ENCODE results near the gene KCNC1. TPM values are rescaled to one million over a fixed set of nuclear protein-coding genes. Genes with fewer than 3 reads are reported as not detected.

KCNC1 gene
- total RNA-seq, 5 donors from 2014 or later (not counting 1 experiment from before 2014, with no cell fraction given): not detected

GRCh38 chr11:17764446-17765218 is 30.1 kb downstream of the KCNC1 start:
- H3K36me3 ChIP-seq (ENCODE audit: control insufficient read depth in 2 of 2, extremely low read depth in 1 of 2, insufficient read depth in 1 of 2, low read length in 1 of 2): no peaks in the 10 kb centered on the region
- ChIA-PET POLR2A (no interaction called here), CTCF (no interaction called here)
- no peaks in the 10 kb centered on the region for H3K9me3 ChIP-seq
- H3K27me3 Mint-ChIP-seq: peaks cover 6 to 9% of the 10 kb centered on the region in 2 donors
- H3K4me1 Mint-ChIP-seq: no peaks in the 10 kb centered on the region
- no peak overlapping the region for H3K27ac ChIP-seq (ENCODE audit: low read length)
- 79% methylated on average over 15 of the region's 19 CpGs for WGBS (ENCODE audit: insufficient coverage)
- no peaks in the 10 kb centered on the region for H3K4me1 ChIP-seq (ENCODE audit: control insufficient read depth in 1 of 2, extremely low read depth in 1 of 2, insufficient read depth in 2 of 2, low read length in 2 of 2)
- peaks cover 0 to 12% of the 10 kb centered on the region in 2 experiments for H3K27me3 ChIP-seq (replicated peaks in 1 of 2; ENCODE audit: control insufficient read depth in 2 of 2, extremely low read depth in 1 of 2, insufficient read depth in 2 of 2, low read length in 1 of 2)
- H3K36me3 Mint-ChIP-seq: no peaks in the 10 kb centered on the region
- no peak overlapping the region for H3K27ac Mint-ChIP-seq
- no peak overlapping the region for H3K4me3 Mint-ChIP-seq
- no peak overlapping the region for H3K4me3 ChIP-seq (ENCODE audit: control insufficient read depth in 1 of 2, extremely low read depth in 1 of 2, low read length in 1 of 2)
- no peaks in the 10 kb centered on the region for H3K9me3 Mint-ChIP-seq
- DNase-seq (no peak), ATAC-seq (replicated peaks in 1 of 4) (no peak)

GRCh38 chr11:17765356-17766072 is 30.9 kb downstream of the KCNC1 start:
- no peaks in the 10 kb centered on the region for H3K36me3 Mint-ChIP-seq
- ATAC-seq (replicated peaks in 1 of 4) (no peak), DNase-seq (no peak)
- H3K27me3 Mint-ChIP-seq: peaks cover 6 to 9% of the 10 kb centered on the region in 2 donors
- H3K27ac ChIP-seq (ENCODE audit: low read length): no peak overlapping the region
- ChIA-PET POLR2A (no interaction called here), CTCF (no interaction called here)
- no peaks in the 10 kb centered on the region for H3K36me3 ChIP-seq (ENCODE audit: control insufficient read depth in 2 of 2, extremely low read depth in 1 of 2, insufficient read depth in 1 of 2, low read length in 1 of 2)
- no peak overlapping the region for H3K27ac Mint-ChIP-seq
- no peaks in the 10 kb centered on the region for H3K4me1 ChIP-seq (ENCODE audit: control insufficient read depth in 1 of 2, extremely low read depth in 1 of 2, insufficient read depth in 2 of 2, low read length in 2 of 2)
- no peak overlapping the region for H3K4me3 Mint-ChIP-seq
- H3K4me3 ChIP-seq (ENCODE audit: control insufficient read depth in 1 of 2, extremely low read depth in 1 of 2, low read length in 1 of 2): no peak overlapping the region
- H3K9me3 Mint-ChIP-seq: no peaks in the 10 kb centered on the region
- WGBS (ENCODE audit: insufficient coverage): 72% methylated on average over 9 of the region's 13 CpGs
- H3K9me3 ChIP-seq: no peaks in the 10 kb centered on the region
- H3K4me1 Mint-ChIP-seq: no peaks in the 10 kb centered on the region
- peaks cover 0 to 12% of the 10 kb centered on the region in 2 experiments for H3K27me3 ChIP-seq (replicated peaks in 1 of 2; ENCODE audit: control insufficient read depth in 2 of 2, extremely low read depth in 1 of 2, insufficient read depth in 2 of 2, low read length in 1 of 2)

GRCh38 chr11:17766073-17766359 is 31.4 kb downstream of the KCNC1 start:
- Histone ChIP-seq H3K36me3 (ENCODE audit: control insufficient read depth in 2 of 2, extremely low read depth in 1 of 2, insufficient read depth in 1 of 2, low read length in 1 of 2) (no peaks in the 10 kb centered on the region), H3K4me3 (ENCODE audit: control insufficient read depth in 1 of 2, extremely low read depth in 1 of 2, low read length in 1 of 2) (no peak overlapping the region), H3K27me3 (replicated peaks in 1 of 2; ENCODE audit: control insufficient read depth in 2 of 2, extremely low read depth in 1 of 2, insufficient read depth in 2 of 2, low read length in 1 of 2) (peaks cover 0 to 12% of the 10 kb centered on the region in 2 experiments), H3K4me1 (ENCODE audit: control insufficient read depth in 1 of 2, extremely low read depth in 1 of 2, insufficient read depth in 2 of 2, low read length in 2 of 2) (no peaks in the 10 kb centered on the region), H3K27ac (ENCODE audit: low read length) (no peak overlapping the region), H3K9me3 (no peaks in the 10 kb centered on the region)
- 92% methylated on average over 8 of the region's 8 CpGs for WGBS (ENCODE audit: insufficient coverage)
- no peaks in the 10 kb centered on the region for H3K4me1 Mint-ChIP-seq
- DNase-seq (no peak), ATAC-seq (replicated peaks in 1 of 4) (no peak)
- ChIA-PET CTCF (no interaction called here), POLR2A (no interaction called here)
- H3K27ac Mint-ChIP-seq: no peak overlapping the region
- no peaks in the 10 kb centered on the region for H3K36me3 Mint-ChIP-seq
- H3K4me3 Mint-ChIP-seq: no peak overlapping the region
- no peaks in the 10 kb centered on the region for H3K9me3 Mint-ChIP-seq
- peaks cover 6 to 9% of the 10 kb centered on the region in 2 donors for H3K27me3 Mint-ChIP-seq

GRCh38 chr11:17766590-17766989 is 32.0 kb downstream of the KCNC1 start:
- DNase-seq (no peak), ATAC-seq (replicated peaks in 1 of 4) (no peak)
- ChIA-PET CTCF (interaction anchor here in 1 of 2 donors (0.7 kb wide), 1 partner anchor 10 kb away, joined by 3 read pairs; no protein-coding TSS in a partner anchor), POLR2A (no interaction called here)
- no peaks in the 10 kb centered on the region for H3K4me1 ChIP-seq (ENCODE audit: control insufficient read depth in 1 of 2, extremely low read depth in 1 of 2, insufficient read depth in 2 of 2, low read length in 2 of 2)
- no peak overlapping the region for H3K27ac Mint-ChIP-seq
- H3K36me3 Mint-ChIP-seq: no peaks in the 10 kb centered on the region
- H3K4me3 Mint-ChIP-seq: no peak overlapping the region
- H3K27me3 Mint-ChIP-seq: peaks cover 6 to 9% of the 10 kb centered on the region in 2 donors
- no peak overlapping the region for H3K4me3 ChIP-seq (ENCODE audit: control insufficient read depth in 1 of 2, extremely low read depth in 1 of 2, low read length in 1 of 2)
- no CpG with 5 or more reads among the region's 5 CpGs for WGBS (ENCODE audit: insufficient coverage)
- H3K27me3 ChIP-seq (replicated peaks in 1 of 2; ENCODE audit: control insufficient read depth in 2 of 2, extremely low read depth in 1 of 2, insufficient read depth in 2 of 2, low read length in 1 of 2): peaks cover 0 to 12% of the 10 kb centered on the region in 2 experiments
- no peaks in the 10 kb centered on the region for H3K9me3 Mint-ChIP-seq
- no peak overlapping the region for H3K27ac ChIP-seq (ENCODE audit: low read length)
- H3K9me3 ChIP-seq: no peaks in the 10 kb centered on the region
- no peaks in the 10 kb centered on the region for H3K36me3 ChIP-seq (ENCODE audit: control insufficient read depth in 2 of 2, extremely low read depth in 1 of 2, insufficient read depth in 1 of 2, low read length in 1 of 2)
- H3K4me1 Mint-ChIP-seq: no peaks in the 10 kb centered on the region

GRCh38 chr11:17767301-17767885 is 32.8 kb downstream of the KCNC1 start:
- Mint-ChIP-seq H3K4me1 (no peaks in the 10 kb centered on the region), H3K36me3 (no peaks in the 10 kb centered on the region), H3K9me3 (no peaks in the 10 kb centered on the region), H3K27ac (no peak overlapping the region), H3K27me3 (peaks cover 6 to 9% of the 10 kb centered on the region in 2 donors), H3K4me3 (no peak overlapping the region)
- peaks cover 0 to 12% of the 10 kb centered on the region in 2 experiments for H3K27me3 ChIP-seq (replicated peaks in 1 of 2; ENCODE audit: control insufficient read depth in 2 of 2, extremely low read depth in 1 of 2, insufficient read depth in 2 of 2, low read length in 1 of 2)
- H3K4me3 ChIP-seq (ENCODE audit: control insufficient read depth in 1 of 2, extremely low read depth in 1 of 2, low read length in 1 of 2): no peak overlapping the region
- CTCF ChIA-PET: interaction anchor here in 1 of 2 donors (0.7 kb wide), 1 partner anchor 11 kb away, joined by 3 read pairs; no protein-coding TSS in a partner anchor
- no peak overlapping the region for H3K27ac ChIP-seq (ENCODE audit: low read length)
- H3K9me3 ChIP-seq: no peaks in the 10 kb centered on the region
- 75% methylated on average over 4 of the region's 7 CpGs for WGBS (ENCODE audit: insufficient coverage)
- DNase-seq (no peak), ATAC-seq (replicated peaks in 1 of 4) (no peak)
- no peaks in the 10 kb centered on the region for H3K36me3 ChIP-seq (ENCODE audit: control insufficient read depth in 2 of 2, extremely low read depth in 1 of 2, insufficient read depth in 1 of 2, low read length in 1 of 2)
- POLR2A ChIA-PET: no interaction called here
- no peaks in the 10 kb centered on the region for H3K4me1 ChIP-seq (ENCODE audit: control insufficient read depth in 1 of 2, extremely low read depth in 1 of 2, insufficient read depth in 2 of 2, low read length in 2 of 2)

DNA sequence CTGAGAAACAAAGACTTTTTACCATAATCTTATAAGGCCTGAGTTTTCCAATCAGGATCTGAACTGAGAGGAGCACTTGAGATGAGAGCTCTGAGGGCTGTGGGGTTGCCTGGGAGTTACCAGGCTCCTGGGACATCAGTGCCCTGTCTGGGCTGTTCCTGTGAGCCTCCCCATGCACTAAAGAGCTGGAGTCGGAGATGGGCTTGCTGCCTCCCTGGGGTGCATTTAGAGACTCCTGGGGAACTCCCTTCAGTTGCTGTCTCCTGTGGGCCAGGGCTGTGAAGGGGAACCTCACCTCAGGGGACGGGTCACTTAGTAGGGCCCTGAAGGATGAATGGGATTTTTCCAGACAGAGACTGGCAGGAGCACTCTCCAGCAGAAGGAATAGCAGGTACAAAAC is 33.3 kb downstream of the KCNC1 start:
- Mint-ChIP-seq H3K27ac (no peak overlapping the region), H3K4me1 (no peaks in the 10 kb centered on the region), H3K27me3 (peaks cover 6% of the 10 kb centered on the region in 2 donors), H3K9me3 (no peaks in the 10 kb centered on the region), H3K36me3 (no peaks in the 10 kb centered on the region), H3K4me3 (no peak overlapping the region)
- ChIA-PET CTCF (no interaction called here), POLR2A (no interaction called here)
- no peak overlapping the region for H3K4me3 ChIP-seq (ENCODE audit: control insufficient read depth in 1 of 2, extremely low read depth in 1 of 2, low read length in 1 of 2)
- DNase-seq (no peak), ATAC-seq (replicated peaks in 1 of 4) (no peak)
- no peaks in the 10 kb centered on the region for H3K36me3 ChIP-seq (ENCODE audit: control insufficient read depth in 2 of 2, extremely low read depth in 1 of 2, insufficient read depth in 1 of 2, low read length in 1 of 2)
- no peak overlapping the region for H3K27ac ChIP-seq (ENCODE audit: low read length)
- H3K27me3 ChIP-seq (replicated peaks in 1 of 2; ENCODE audit: control insufficient read depth in 2 of 2, extremely low read depth in 1 of 2, insufficient read depth in 2 of 2, low read length in 1 of 2): peaks cover 0 to 12% of the 10 kb centered on the region in 2 experiments
- H3K9me3 ChIP-seq: no peaks in the 10 kb centered on the region
- no peaks in the 10 kb centered on the region for H3K4me1 ChIP-seq (ENCODE audit: control insufficient read depth in 1 of 2, extremely low read depth in 1 of 2, insufficient read depth in 2 of 2, low read length in 2 of 2)
- 74% methylated on average over 2 of the region's 2 CpGs for WGBS (ENCODE audit: insufficient coverage)

Data from T-cell (primary cell).